Omental fat pad (tissue), 4 donors: Measurements from ENCODE around the gene CAPN2. TPM values are rescaled to one million over a fixed set of nuclear protein-coding genes. Genes with fewer than 3 reads are reported as not detected.

Source experiments
- ATAC-seq: fragments of 150-250 bp; one replicate; pipeline ENCODE4 v1.9.1; 2016; ENCODE audit warnings: mild to moderate bottlenecking, moderate library complexity; ENCODE audit not compliant: low FRiP score
- DNase-seq: peaks from one replicate; pipeline ENCODE4 v3.0.0-alpha.2; 2019; ENCODE audit warnings: low spot score
- small RNA-seq: library from RNA; depleted of rRNA; stranded (forward); fragments of <200 nt; gene quantifications from one replicate; pipeline ENCODE3, GENCODE V24; 2016
- total RNA-seq, 4 donors: library from RNA; depleted of rRNA; stranded (reverse); fragments of >200 nt; gene quantifications; one replicate each; pipeline ENCODE4 v1.1.0, GENCODE V29; 2016
- TF ChIP-seq, protein P1 (sequence below), 3 donors: fragments of 450-650 bp; IDR thresholded peaks; one replicate each; pipeline ENCODE4 v1.5.1; 2016 to 2017; ENCODE audit warnings: antibody characterized with exemption in 3 of 3, mild to moderate bottlenecking in 3 of 3, moderate library complexity in 2 of 3

The CAPN2 gene
- total RNA-seq, 4 donors from 2014 or later = 171 to 314 (median 229) TPM

DNA sequence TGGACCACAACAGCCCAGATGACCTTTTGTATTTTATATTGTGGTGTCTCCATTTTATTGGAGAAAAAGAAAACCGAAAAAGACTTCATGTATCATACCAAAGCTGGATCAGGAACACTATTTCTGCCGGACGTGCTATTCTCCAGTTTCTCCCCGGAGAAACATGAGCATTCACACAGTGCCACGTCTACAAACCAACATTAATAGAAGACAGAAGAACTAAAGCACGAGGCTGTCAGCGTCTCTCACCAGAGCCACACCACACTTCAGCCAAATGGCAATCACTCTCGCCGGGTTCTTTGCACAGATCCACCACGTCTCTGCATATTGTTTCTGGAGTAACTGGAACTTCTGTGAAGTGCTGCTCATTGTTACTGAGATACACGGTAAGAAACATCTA is 108.6 kb downstream of the CAPN2 start:
- no peak for ATAC-seq
- TF ChIP-seq, protein P1, sequence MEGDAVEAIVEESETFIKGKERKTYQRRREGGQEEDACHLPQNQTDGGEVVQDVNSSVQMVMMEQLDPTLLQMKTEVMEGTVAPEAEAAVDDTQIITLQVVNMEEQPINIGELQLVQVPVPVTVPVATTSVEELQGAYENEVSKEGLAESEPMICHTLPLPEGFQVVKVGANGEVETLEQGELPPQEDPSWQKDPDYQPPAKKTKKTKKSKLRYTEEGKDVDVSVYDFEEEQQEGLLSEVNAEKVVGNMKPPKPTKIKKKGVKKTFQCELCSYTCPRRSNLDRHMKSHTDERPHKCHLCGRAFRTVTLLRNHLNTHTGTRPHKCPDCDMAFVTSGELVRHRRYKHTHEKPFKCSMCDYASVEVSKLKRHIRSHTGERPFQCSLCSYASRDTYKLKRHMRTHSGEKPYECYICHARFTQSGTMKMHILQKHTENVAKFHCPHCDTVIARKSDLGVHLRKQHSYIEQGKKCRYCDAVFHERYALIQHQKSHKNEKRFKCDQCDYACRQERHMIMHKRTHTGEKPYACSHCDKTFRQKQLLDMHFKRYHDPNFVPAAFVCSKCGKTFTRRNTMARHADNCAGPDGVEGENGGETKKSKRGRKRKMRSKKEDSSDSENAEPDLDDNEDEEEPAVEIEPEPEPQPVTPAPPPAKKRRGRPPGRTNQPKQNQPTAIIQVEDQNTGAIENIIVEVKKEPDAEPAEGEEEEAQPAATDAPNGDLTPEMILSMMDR (IDR thresholded peaks at IDR 0.05) = no peak
- DNase-seq = no peak

DNA sequence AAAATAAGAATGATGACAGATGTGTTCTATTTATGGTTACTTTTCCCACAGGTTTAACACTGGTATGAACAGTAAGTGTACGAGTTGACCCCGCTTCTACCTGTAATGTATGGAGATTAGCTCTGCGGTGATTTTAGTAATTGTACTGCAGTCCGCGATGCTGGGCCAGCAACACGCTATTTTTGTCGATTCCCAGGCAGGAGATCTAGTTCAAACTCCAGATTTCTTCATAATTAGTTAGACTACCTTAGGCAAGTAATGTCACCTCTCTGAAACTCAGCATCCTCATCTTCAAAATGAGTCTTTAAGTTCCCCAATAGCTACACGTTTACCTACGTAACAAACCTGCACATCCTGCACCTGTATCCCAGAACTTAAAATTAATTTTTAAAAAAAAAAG is 111.9 kb downstream of the CAPN2 start:
- TF ChIP-seq, protein P1 (IDR thresholded peaks at IDR 0.05) = no peak
- no peak for ATAC-seq
- DNase-seq = no peak

DNA sequence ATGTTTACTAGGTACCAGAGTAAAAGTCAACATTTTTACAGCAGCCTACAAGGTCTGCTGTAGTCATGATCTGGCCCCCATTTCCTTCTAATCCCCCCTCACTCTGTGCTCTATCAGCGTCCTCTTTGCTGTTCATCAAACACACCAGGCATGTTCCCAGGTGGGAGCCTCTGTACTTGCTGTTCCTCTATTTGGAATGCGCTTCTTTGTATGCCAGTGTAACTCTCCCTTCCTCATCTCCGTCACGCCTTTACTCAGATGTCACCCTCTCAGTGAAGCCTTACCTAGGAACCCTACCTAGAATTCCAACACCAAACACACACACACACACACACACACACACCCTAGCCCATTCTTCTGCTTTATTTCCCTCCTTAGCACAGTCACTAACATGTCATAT is 112.4 kb downstream of the CAPN2 start:
- no peak for ATAC-seq
- TF ChIP-seq, protein P1 (IDR thresholded peaks at IDR 0.05) = no peak
- no peak for DNase-seq

Small RNA genes lying within 50 kb of the gene (small RNA-seq; reads per million reads assigned to genes)
- gene RNU6-1248P = not detected

Other genes starting within 250 kb of the CAPN2 start
- gene CAPN8, start 46.8 kb upstream of the CAPN2 start, total RNA-seq = not detected
- gene TP53BP2, start 133.4 kb downstream of the CAPN2 start, total RNA-seq = 10 to 100 TPM; 33.7 to 65.9 (median 48.6) TPM